GM21528 (cell line): Measurements from ENCODE around the gene UNC45B.
"Not testable (repeated sequence)": the region's sequence is repeated elsewhere in the genome, so short reads cannot be mapped to it uniquely, and the experiment has no call there.

ENCODE experiments used
- ATAC-seq: cut with Tn5 transposase; IDR thresholded peaks from one replicate; pipeline ENCODE4 v1.9.1; 2021; ENCODE audit warnings: mild to moderate bottlenecking, moderate library complexity; ENCODE audit not compliant: unreplicated experiment, low FRiP score

The UNC45B gene

GRCh38 chr17:35169835-35170363 lies 22.3 kb downstream of the UNC45B start:
- no peak for ATAC-seq

- ATAC-seq = no peak
Observed at GRCh38 chr17:35170968-35171771, 23.6 kb downstream of the UNC45B start.

- no peak for ATAC-seq
Observed at GRCh38 chr17:35171834-35172233, 24.2 kb downstream of the UNC45B start.

- ATAC-seq = not testable (repeated sequence)
Observed at GRCh38 chr17:35172321-35172720, 24.7 kb downstream of the UNC45B start.

GRCh38 chr17:35174835-35175334 lies 27.3 kb downstream of the UNC45B start:
- ATAC-seq = no peak

GRCh38 chr17:35175638-35176415 lies 28.2 kb downstream of the UNC45B start:
- ATAC-seq = no peak

GRCh38 chr17:35176897-35177296 lies 29.3 kb downstream of the UNC45B start:
- ATAC-seq = no peak

- not testable (repeated sequence) for ATAC-seq
Observed at GRCh38 chr17:35179379-35179778, 31.8 kb downstream of the UNC45B start.

GRCh38 chr17:35183332-35183731 lies 35.7 kb downstream of the UNC45B start:
- ATAC-seq = no peak

- ATAC-seq = no peak
Observed at GRCh38 chr17:35184274-35184673, 36.7 kb downstream of the UNC45B start.

- ATAC-seq = no peak
Observed at GRCh38 chr17:35185849-35186248, 38.2 kb downstream of the UNC45B start.

GRCh38 chr17:35187481-35187880 lies 39.9 kb downstream of the UNC45B start:
- no peak for ATAC-seq

- ATAC-seq = no peak
Observed at GRCh38 chr17:35188111-35188510, 40.5 kb downstream of the UNC45B start.

- no peak for ATAC-seq
Observed at GRCh38 chr17:35189291-35189690, 41.7 kb downstream of the UNC45B start.

GRCh38 chr17:35191001-35191695 lies 43.5 kb downstream of the UNC45B start:
- ATAC-seq = no peak

- no peak for ATAC-seq
Observed at GRCh38 chr17:35192708-35193107, 45.1 kb downstream of the UNC45B start.

- not testable (repeated sequence) for ATAC-seq
Observed at GRCh38 chr17:35194001-35194400, 46.4 kb downstream of the UNC45B start, which contains the start of gene SLC35G3. Gene SLC35G3 (minus strand): TSS chr17:35194393. CDS start chr17:35194307, 86 bp downstream.

GRCh38 chr17:35195062-35195461 lies 47.4 kb downstream of the UNC45B start:
- ATAC-seq = not testable (repeated sequence)

- ATAC-seq = not testable (repeated sequence)
Observed at GRCh38 chr17:35202582-35202981, 55.0 kb downstream of the UNC45B start.

GRCh38 chr17:35210741-35211140 lies 63.1 kb downstream of the UNC45B start:
- no peak for ATAC-seq
